HCT116 (cell line): ENCODE measurements around the gene SNX20. TPM values are rescaled to one million over a fixed set of nuclear protein-coding genes. Genes with fewer than 3 reads are reported as not detected.

ENCODE experiments used
- ATAC-seq: fragments of 200-7000 bp; cut with Tn5 transposase; 2 replicates; pipeline ENCODE4 v1.9.1; 2020; ENCODE audit warnings: mild to moderate bottlenecking, moderate library complexity
- BruUV-seq: library from RNA; stranded (reverse); fragments of 400-500 nt; replicated peaks from 2 replicates; lab custom pipeline; 2021; lab: Mats Ljungman, UMichigan
- CTCF ChIA-PET: fragments of 300-600 bp; sonication (Branson Sonifier 250); formaldehyde crosslinking; loops from one replicate; lab custom pipeline; 2021; ENCODE audit warnings: antibody characterized with exemption; lab: Charles Lee
- POLR2A ChIA-PET: fragments of 300-600, 350-600 bp; sonication (Branson Sonifier 250); formaldehyde crosslinking; loops from one replicate; lab custom pipeline; 2021; ENCODE audit warnings: antibody characterized with exemption; lab: Charles Lee
- RAD21 ChIA-PET, 2 experiments: fragments of 300-600 bp; sonication (Branson Sonifier 250); formaldehyde crosslinking; loops; one replicate each; lab custom pipeline; 2023; ENCODE audit warnings: low total read pairs in 2 of 2; ENCODE audit not compliant: uncharacterized antibody in 2 of 2, unreplicated experiment in 2 of 2, low non-redundant PET in 1 of 2; lab: Charles Lee
- DNase-seq: peaks from one replicate; pipeline ENCODE4 v3.0.0-alpha.2; 2010; ENCODE audit warnings: low read depth, low spot score
- H2AFZ ChIP-seq: fragments of 200-600 bp; shearing (Covaris generic), sonication (generic); 2 replicates; pipeline ENCODE4 v1.6.1; 2017; ENCODE audit warnings: low read depth, mixed run types, mixed read lengths, antibody characterized with exemption, low read length; ENCODE audit not compliant: poor library complexity, severe bottlenecking
- H3K27ac ChIP-seq: 2 replicates; pipeline ENCODE4 v1.5.1; 2012; ENCODE audit warnings: low read depth, low read length
- H3K27me3 ChIP-seq: fragments of 200-600 bp; sonication (generic); 2 replicates; pipeline ENCODE4 v1.6.1; 2016; ENCODE audit warnings: mixed run types, low read length, mixed read lengths; ENCODE audit not compliant: insufficient read depth
- H3K36me3 ChIP-seq, 2 experiments: fragments of 200-500 bp in 1 of 2; fragments of 200-600 bp in 1 of 2; sonication (Bioruptor generic) in 1 of 2; sonication (generic) in 1 of 2; 2 replicates each; pipeline versions ENCODE4 v1.5.1 to v1.6.1; 2014 to 2016; ENCODE audit warnings: low read length in 2 of 2, inconsistent platforms in 1 of 2, mixed read lengths in 1 of 2, mixed run types in 1 of 2; ENCODE audit not compliant: insufficient read depth in 2 of 2, control insufficient read depth in 1 of 2
- H3K4me1 ChIP-seq, 2 experiments: fragments of 200-600 bp in 1 of 2; sonication (generic) in 1 of 2; 2 replicates each; pipeline versions ENCODE4 v1.5.1 to v1.6.1; 2012 to 2017; ENCODE audit warnings: low read length in 2 of 2, inconsistent platforms in 1 of 2, mild to moderate bottlenecking in 1 of 2, mixed read lengths in 1 of 2, mixed run types in 1 of 2, moderate library complexity in 1 of 2; ENCODE audit not compliant: insufficient read depth in 2 of 2, control insufficient read depth in 1 of 2
- H3K4me2 ChIP-seq: fragments of 200-600 bp; sonication (generic); 2 replicates; pipeline ENCODE4 v1.6.1; 2017; ENCODE audit warnings: mixed run types, low read length, mixed read lengths
- H3K4me3 ChIP-seq, 2 experiments: fragments of 200-600 bp in 1 of 2; sonication (generic) in 1 of 2; replicated peaks in 1 of 2; 2 replicates each; pipeline ENCODE4 v1.5.1; 2011 to 2016; ENCODE audit warnings: low read length in 2 of 2, control low read depth in 1 of 2, low read depth in 1 of 2, mild to moderate bottlenecking in 1 of 2, mixed read lengths in 1 of 2, mixed run types in 1 of 2
- H3K79me2 ChIP-seq: fragments of 200-600 bp; sonication (generic); 2 replicates; pipeline ENCODE4 v1.6.1; 2017; ENCODE audit warnings: mild to moderate bottlenecking, mixed run types, low read length, moderate library complexity, mixed read lengths; ENCODE audit not compliant: insufficient read depth
- H3K9ac ChIP-seq: fragments of 200-600 bp; sonication (generic); 2 replicates; pipeline ENCODE4 v1.6.1; 2016; ENCODE audit warnings: low read length, mixed read lengths
- H3K9me2 ChIP-seq: fragments of 200-600 bp; sonication (generic), shearing (Covaris generic); 2 replicates; pipeline ENCODE4 v1.6.1; 2017; ENCODE audit warnings: mixed run types, mild to moderate bottlenecking, moderate library complexity; ENCODE audit not compliant: insufficient read depth
- H3K9me3 ChIP-seq, 2 experiments: fragments of 200-500 bp in 1 of 2; fragments of 200-600 bp in 1 of 2; sonication (Bioruptor generic) in 1 of 2; sonication (generic) in 1 of 2; 2 replicates each; pipeline ENCODE4 v1.6.1; 2014 to 2017; ENCODE audit warnings: low read length in 2 of 2, mixed read lengths in 2 of 2, inconsistent platforms in 1 of 2, low read depth in 1 of 2, mild to moderate bottlenecking in 1 of 2, mixed run types in 1 of 2, moderate library complexity in 1 of 2; ENCODE audit not compliant: control insufficient read depth in 1 of 2, insufficient read depth in 1 of 2
- H4K20me1 ChIP-seq: fragments of 200-600 bp; sonication (generic), shearing (Covaris generic); 2 replicates; pipeline ENCODE4 v1.6.1; 2017; ENCODE audit warnings: mixed run types, mild to moderate bottlenecking, moderate library complexity; ENCODE audit not compliant: insufficient read depth
- CBX3 ChIP-seq: IDR thresholded peaks from 2 replicates; pipeline ENCODE4 v1.6.1; 2012; ENCODE audit warnings: low read depth
- EZH2 ChIP-seq: fragments of 200-600 bp; sonication (generic); IDR thresholded peaks from 2 replicates; pipeline ENCODE4 v1.6.1; 2017; ENCODE audit warnings: antibody characterized with exemption, mixed run types
- FOSL1 ChIP-seq: IDR thresholded peaks from 2 replicates; pipeline ENCODE4 v1.6.1; 2012; ENCODE audit warnings: low read depth
- POLR2A ChIP-seq: IDR thresholded peaks from 2 replicates; pipeline ENCODE4 v1.7.0; 2011; ENCODE audit warnings: borderline replicate concordance; ENCODE audit not compliant: insufficient read depth, insufficient read length; ENCODE audit errors: extremely low read depth
- POLR2AphosphoS5 ChIP-seq: IDR thresholded peaks from 2 replicates; pipeline ENCODE4 v1.6.1; 2011; ENCODE audit warnings: mild to moderate bottlenecking, low read depth, low read length, moderate library complexity
- RAD21 ChIP-seq: IDR thresholded peaks from 2 replicates; pipeline ENCODE4 v1.6.1; 2012; ENCODE audit warnings: low read depth, mild to moderate bottlenecking
- SP1 ChIP-seq: IDR thresholded peaks from 2 replicates; pipeline ENCODE4 v1.6.1; 2012; ENCODE audit warnings: low read depth
- TCF7L2 ChIP-seq: IDR thresholded peaks from 2 replicates; pipeline ENCODE4 v1.7.0; 2011; ENCODE audit warnings: borderline replicate concordance, inconsistent platforms; ENCODE audit not compliant: insufficient read depth, insufficient read length; ENCODE audit errors: extremely low read depth
- ZFX ChIP-seq: fragments of 450-650 bp; IDR thresholded peaks from 2 replicates; pipeline ENCODE4 v1.6.1; 2017
- intact Hi-C: fragments of 100-400 bp; cut with micrococcal nuclease; formaldehyde crosslinking; loops from 2 replicates; pipeline ENCODE4 v1.10.0; 2022
- total RNA-seq: library from RNA; stranded (reverse); gene quantifications from one replicate; pipeline ENCODE4 v1.2.1, GENCODE V29; 2021; ENCODE audit not compliant: unreplicated experiment
- TF ChIP-seq, protein P1 (sequence below): IDR thresholded peaks from 2 replicates; pipeline ENCODE4 v1.6.1; 2012
- TF ChIP-seq, protein P2 (sequence below): IDR thresholded peaks from 2 replicates; pipeline ENCODE4 v1.6.1; 2012; ENCODE audit warnings: low read depth

Gene SNX20
- total RNA-seq, 1 experiment from 2014 or later, result 0.07 TPM

DNA sequence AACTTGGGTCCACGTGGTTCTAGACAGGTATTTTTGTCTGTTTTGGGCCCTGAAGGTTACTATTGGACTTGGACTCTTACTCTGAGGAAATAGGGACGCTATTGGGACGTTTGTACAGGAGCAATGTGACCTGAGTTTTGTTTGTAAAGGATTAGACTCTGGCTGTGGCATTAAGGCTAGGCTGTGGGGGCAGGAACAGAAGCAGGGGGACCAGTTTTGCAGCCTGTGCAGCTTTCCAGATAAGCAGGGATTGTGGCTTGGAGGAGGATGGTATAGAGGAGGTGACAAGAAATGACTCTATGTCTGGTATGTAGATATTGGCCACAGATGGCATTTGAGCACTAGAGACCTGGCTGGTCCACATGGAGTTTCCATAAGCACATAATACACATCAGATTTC is 25.1 kb upstream of the SNX20 start:
- no peaks in the 10 kb centered on the region for H3K4me1 ChIP-seq
- ChIA-PET POLR2A (no interaction called here), RAD21 (no interaction called here)

More for the DNA sequence above, 25.1 kb upstream of the SNX20 start:
- CTCF ChIA-PET, result no interaction called here
- H2AFZ ChIP-seq, result no peak overlapping the region
- no peaks in the 10 kb centered on the region for H3K27me3 ChIP-seq
- H3K9me3 ChIP-seq, result peaks cover 8 to 19% of the 10 kb centered on the region in 2 experiments; a peak in 2 of 4 replicates
- no peaks in the 10 kb centered on the region for H3K36me3 ChIP-seq
- H3K79me2 ChIP-seq, result no peaks in the 10 kb centered on the region
- no peak overlapping the region for H3K9ac ChIP-seq
- H3K4me2 ChIP-seq, result no peak overlapping the region
- ATAC-seq, result no peak
- H3K4me3 ChIP-seq, result no peak overlapping the region
- no peak for DNase-seq
- H3K9me2 ChIP-seq, result no peaks in the 10 kb centered on the region
- TF ChIP-seq POLR2A, result no peak
- TF ChIP-seq POLR2AphosphoS5, result no peak
- no peak for TF ChIP-seq TCF7L2
- TF ChIP-seq EZH2, result no peak
- no peak for TF ChIP-seq FOSL1
- no peak for TF ChIP-seq ZFX
- TF ChIP-seq SP1, result no peak
- TF ChIP-seq CBX3, result no peak
- TF ChIP-seq, protein P1, sequence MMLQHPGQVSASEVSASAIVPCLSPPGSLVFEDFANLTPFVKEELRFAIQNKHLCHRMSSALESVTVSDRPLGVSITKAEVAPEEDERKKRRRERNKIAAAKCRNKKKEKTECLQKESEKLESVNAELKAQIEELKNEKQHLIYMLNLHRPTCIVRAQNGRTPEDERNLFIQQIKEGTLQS, result no peak
- TF ChIP-seq RAD21, result no peak
- TF ChIP-seq, protein P2, sequence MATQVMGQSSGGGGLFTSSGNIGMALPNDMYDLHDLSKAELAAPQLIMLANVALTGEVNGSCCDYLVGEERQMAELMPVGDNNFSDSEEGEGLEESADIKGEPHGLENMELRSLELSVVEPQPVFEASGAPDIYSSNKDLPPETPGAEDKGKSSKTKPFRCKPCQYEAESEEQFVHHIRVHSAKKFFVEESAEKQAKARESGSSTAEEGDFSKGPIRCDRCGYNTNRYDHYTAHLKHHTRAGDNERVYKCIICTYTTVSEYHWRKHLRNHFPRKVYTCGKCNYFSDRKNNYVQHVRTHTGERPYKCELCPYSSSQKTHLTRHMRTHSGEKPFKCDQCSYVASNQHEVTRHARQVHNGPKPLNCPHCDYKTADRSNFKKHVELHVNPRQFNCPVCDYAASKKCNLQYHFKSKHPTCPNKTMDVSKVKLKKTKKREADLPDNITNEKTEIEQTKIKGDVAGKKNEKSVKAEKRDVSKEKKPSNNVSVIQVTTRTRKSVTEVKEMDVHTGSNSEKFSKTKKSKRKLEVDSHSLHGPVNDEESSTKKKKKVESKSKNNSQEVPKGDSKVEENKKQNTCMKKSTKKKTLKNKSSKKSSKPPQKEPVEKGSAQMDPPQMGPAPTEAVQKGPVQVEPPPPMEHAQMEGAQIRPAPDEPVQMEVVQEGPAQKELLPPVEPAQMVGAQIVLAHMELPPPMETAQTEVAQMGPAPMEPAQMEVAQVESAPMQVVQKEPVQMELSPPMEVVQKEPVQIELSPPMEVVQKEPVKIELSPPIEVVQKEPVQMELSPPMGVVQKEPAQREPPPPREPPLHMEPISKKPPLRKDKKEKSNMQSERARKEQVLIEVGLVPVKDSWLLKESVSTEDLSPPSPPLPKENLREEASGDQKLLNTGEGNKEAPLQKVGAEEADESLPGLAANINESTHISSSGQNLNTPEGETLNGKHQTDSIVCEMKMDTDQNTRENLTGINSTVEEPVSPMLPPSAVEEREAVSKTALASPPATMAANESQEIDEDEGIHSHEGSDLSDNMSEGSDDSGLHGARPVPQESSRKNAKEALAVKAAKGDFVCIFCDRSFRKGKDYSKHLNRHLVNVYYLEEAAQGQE, result no peak
- no TSS peak for BruUV-seq
- H3K27ac ChIP-seq, result no peak overlapping the region
- intact Hi-C loops, result no loop called here
- H4K20me1 ChIP-seq, result no peaks in the 10 kb centered on the region
